B cell (primary cell): Measurements from ENCODE around the gene MAP2K3.

Source experiments
- EZH2 ChIP-seq: IDR thresholded peaks from 2 replicates; pipeline ENCODE4 v1.6.1; 2012; ENCODE audit warnings: borderline replicate concordance, low read depth, mild to moderate bottlenecking, moderate library complexity, low read length; ENCODE audit not compliant: insufficient read depth, poor library complexity, severe bottlenecking
- TF ChIP-seq, protein P1 (sequence below): fragments of 200-600 bp; IDR thresholded peaks from one replicate; pipeline ENCODE4 v1.8.0; 2022; ENCODE audit warnings: antibody characterized with exemption, mild to moderate bottlenecking

DNA sequence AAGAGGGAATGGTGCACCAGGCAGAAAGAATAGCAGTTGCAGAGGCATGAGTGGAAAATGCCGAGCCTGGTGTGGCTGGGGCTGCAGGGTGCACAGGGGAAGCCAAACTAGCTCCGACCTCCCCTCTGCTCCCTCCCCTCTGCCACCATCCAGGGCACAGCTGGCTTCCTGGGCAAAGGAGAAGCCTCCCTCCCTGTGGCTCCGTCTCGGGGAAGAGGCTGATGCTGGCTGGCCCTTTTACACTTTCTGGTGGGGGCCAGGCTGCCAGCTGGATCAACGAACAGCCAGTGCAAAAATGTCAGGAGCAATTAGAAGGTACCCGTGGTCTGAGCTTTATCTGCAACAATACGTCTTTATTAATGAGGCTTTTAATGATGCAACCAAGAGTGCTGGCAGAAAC is 54.5 kb downstream of the MAP2K3 start:
- TF ChIP-seq, protein P1, sequence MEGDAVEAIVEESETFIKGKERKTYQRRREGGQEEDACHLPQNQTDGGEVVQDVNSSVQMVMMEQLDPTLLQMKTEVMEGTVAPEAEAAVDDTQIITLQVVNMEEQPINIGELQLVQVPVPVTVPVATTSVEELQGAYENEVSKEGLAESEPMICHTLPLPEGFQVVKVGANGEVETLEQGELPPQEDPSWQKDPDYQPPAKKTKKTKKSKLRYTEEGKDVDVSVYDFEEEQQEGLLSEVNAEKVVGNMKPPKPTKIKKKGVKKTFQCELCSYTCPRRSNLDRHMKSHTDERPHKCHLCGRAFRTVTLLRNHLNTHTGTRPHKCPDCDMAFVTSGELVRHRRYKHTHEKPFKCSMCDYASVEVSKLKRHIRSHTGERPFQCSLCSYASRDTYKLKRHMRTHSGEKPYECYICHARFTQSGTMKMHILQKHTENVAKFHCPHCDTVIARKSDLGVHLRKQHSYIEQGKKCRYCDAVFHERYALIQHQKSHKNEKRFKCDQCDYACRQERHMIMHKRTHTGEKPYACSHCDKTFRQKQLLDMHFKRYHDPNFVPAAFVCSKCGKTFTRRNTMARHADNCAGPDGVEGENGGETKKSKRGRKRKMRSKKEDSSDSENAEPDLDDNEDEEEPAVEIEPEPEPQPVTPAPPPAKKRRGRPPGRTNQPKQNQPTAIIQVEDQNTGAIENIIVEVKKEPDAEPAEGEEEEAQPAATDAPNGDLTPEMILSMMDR = no peak
- TF ChIP-seq EZH2 = no peak
